Measurements from ENCODE around the gene EPYC.

DNA sequence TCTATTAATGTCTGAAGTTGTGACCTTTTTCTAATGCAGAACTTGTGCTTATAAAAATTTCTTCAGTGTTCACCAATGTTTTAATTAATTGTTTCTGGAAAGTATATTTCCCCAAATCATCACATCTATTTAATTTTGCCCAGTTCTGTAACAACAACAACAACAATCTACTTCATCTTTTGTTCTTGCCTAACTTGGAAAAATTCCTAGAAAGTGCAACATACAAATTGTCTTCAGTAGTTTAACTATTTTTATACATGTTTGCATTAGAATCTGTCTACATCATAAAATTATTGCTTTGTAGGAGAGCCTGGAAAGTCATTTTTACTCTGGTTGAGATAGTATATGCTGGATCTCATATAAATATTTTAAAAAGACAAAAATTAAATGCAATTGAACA lies 88.3 kb downstream of the EPYC start:
- no peak for TF ChIP-seq POLR2AphosphoS5 (IDR thresholded peaks at IDR 0.05; ENCODE audit: borderline replicate concordance, low read depth, low read length)
- no peak for TF ChIP-seq EZH2 (IDR thresholded peaks at IDR 0.05)
- TF ChIP-seq FOXP2 (optimal IDR thresholded peaks at IDR 0.05; ENCODE audit: control extremely low read depth, extremely low read length, insufficient read depth): no peak

All from SK-N-MC (cell line).